HG03432 (cell line): ENCODE measurements around the gene OVAAL.

Experiments
- ATAC-seq: cut with Tn5 transposase; IDR thresholded peaks from one replicate; pipeline ENCODE4 v1.9.1; 2021; ENCODE audit warnings: mild to moderate bottlenecking, moderate library complexity; ENCODE audit not compliant: unreplicated experiment

The OVAAL gene

DNA sequence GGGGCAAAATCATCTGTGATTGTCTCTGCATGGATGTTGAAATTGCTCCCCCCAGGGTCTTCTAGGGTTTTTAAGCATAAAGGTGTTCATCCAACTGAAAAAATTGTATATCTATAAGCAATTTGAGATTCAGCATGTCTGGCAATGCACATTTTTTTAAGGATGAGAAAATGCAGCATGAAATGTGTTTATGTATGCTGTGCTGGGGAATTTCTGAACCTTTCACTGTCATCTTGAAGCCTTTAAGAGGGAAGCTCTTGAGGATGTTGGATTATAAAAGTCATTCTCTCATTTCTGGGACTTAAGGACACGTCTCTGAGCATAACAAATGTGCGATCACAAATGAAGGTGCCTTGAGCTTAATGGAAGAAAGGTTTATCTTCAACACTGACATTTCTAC is 9.4 kb downstream of the OVAAL start:
- ATAC-seq, result no peak

DNA sequence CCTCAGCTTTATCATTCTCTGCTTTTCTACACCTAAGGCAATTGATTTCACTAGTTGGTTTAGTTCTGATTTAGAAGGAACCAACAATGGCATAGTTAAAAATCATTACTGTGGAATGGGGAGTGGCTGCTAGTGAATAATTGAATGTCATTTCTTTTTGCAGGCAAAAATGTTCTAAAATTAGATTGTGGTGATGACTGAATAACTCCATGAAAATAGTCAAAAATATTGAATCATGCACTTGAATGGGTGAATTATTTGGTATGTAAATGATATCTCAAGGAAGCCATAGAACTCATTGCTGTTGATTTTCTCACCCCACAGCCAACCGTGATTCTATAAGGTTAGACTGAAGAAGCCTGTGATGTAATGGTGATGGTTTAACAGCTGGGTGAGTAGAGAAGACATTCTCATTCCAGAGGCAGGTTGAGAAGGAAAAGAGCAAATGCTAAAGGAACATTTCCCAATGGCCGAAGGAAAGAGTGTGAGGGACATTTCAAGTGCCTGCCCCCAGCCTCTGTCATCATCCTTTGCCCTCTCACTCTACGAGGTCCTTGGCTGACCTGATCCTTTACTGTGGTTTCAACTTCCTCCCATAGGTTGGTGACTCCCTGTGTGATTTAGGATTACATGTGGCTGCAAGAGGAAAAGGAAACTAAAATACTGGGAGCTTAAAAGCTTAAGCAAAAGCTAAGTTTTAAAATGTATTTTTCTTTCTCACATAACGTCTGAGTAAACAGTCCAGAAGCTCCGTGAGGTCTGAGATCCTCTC is 12.5 kb downstream of the OVAAL start:
- ATAC-seq, result no peak

DNA sequence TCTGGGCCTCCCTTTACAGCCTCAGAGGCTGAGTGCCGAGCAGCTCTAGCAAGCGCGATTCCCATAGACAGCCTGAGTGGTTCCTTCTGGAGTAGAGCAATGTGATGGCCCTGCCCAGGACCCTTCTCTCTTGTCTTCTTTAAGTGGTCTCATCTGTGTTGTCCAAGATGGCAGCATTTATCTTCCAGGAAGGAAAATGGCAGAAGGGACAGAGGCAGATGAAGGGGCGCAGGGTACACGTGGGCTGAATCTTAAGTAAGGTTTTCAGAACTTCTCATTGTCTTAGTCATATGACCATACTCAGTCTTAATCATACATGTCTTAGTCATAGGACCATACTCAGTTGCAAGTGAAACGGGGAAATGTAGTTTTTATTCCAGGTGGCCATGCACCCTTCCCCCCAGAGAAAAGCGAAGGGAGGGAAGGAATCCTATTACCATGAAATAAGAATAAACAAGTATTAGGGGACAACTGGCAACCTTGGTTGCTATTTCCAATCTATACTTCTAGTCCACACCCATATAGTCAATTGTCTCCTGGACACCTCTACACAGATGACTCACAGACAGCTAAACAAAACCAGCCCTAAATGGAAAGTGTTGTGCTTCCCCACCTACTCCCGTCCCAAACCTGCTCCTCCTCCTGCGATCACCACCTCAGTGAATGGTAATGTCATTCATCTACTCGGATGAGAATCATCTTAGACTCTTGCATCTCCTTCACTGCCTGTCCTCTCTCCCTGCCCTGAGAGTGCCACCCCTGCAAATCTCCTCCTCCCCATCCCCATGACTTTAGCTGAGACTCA is 13.3 kb downstream of the OVAAL start:
- no peak for ATAC-seq

DNA sequence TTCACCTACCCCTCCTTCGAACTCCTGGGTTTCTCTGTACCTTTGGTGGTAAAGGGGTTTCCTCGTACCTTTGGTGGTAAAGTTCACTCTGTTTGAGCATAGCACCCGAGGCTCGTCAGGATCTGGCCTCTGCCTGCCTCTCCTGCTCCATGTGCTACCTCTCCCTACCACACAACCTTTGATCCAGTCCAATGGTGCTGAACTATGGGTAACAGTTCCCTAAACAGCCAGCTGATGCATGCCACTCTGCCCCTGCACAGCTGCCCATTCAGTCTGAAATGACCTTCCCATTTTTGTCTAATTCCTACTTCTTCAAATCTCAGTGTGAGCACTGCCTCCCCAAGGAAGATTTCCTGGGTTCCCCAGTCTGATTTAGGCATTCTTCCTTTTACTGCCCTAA is 14.0 kb downstream of the OVAAL start:
- no peak for ATAC-seq

DNA sequence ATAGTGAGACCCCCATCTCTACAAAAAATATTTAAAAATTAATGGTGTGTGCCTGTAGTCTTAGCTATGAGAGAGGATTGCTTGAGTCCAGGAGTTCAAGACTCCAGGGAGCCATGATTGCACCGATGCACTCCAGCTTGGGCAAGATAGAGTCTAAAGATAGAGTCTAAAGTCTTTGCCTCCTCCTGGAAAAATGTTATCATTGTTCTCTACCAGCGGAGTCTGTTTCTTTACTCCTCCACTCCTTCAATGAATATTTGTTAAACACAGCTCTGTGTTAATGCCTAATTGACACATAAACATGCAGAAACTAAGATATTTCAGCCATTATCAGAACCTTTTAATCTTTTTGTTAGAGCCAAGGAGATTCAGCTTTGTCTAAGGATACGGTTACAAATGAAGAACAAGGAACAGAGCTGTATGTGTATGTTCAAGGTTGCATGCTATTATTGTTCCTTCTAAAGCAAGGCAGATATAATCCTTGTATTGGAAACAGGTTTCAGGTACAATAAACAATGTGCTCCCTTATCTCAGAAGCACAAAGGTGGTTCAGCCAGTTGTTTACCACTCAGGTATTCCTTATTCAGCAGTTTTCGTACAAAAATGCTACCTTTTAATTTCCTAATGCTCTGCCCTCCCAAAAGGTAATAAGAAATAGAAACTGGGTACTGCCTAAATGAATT is 15.4 kb downstream of the OVAAL start:
- ATAC-seq, result no peak

DNA sequence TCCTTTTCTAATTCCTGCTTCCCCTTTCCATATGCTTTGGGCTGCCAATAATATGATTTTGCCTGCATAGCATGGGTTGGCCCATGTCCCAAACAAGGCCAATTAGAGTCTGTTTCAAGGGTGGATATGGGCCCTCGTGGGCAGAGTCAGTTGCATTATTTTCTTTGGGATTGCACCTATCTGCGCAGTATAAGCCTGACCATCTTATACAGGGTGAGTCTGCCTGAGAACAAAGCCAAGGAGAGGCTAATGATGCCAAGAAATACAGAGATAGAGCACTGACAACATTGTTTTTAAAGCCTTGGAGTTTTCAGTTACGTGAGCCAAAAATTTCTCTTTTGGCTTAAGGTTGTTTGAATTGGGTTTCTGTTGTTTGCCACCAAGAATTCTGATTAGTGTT is 18.6 kb downstream of the OVAAL start:
- ATAC-seq, result no peak

DNA sequence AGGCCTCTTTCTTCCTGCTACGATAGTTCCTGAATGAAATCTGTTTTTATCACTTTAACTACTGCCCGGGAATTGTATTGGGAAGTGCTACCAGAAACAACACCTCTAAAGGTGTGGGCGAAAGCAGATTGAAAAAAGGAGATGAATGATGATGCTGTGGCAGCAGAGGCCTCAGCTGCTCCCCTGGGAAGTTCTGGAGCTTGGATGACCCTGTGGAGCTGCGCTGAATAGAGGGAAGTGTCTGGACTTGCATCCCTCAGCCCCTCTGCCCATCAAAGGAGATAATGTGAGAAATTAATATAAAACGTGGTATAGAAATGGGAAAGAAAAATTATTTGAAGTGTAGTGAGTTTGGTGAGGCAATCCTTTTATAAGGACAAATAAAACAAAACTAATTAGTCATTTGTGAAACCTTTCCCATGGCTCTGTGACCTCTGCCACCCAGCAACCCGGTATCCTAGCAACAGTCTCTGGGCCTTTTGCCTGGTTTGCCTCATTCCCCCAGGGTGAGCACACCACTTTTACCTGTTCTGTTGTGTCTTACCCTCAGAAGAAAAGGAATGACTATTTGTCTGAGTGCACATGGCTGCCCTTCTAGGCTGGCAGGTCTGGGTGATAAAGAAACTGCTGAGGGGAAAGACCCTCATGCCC is 21.3 kb downstream of the OVAAL start:
- no peak for ATAC-seq

DNA sequence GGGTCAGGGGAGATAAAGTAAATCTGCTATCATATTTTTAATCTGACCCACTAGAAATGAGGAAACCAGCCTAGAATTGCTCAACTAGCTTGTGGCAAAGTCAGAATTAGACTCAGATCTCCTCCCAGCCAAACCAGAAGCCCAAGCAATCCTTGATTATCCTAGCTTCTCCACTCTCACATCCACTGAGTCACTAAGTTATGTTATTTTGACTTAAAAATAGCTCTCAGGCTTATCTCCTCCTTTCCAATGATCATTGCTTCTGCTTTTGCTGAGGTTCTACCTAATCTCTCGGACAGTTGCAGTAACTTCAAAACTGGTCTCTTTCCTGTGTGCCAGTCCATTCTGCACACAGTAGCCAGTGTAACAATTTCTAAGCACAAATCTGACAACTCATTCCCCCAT is 22.9 kb downstream of the OVAAL start:
- ATAC-seq, result no peak

DNA sequence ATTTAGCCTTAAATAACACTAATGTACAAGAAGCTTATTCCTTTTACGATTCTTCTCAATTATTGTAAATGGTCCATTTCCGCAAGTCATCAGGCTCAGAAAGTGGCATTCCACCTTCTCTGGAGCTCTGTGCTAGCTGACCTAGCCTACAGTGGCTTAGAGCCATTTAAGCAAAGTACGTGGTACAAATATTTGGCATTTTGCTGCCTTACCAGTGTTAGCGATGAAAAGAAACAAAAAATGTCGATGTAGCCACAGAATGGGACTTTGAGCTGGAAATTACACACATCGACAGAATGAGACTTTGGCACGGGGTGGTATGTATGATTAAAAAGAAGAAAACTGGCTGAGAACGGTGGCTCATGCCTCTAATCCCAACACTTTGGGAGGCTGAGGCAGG is 26.1 kb downstream of the OVAAL start:
- no peak for ATAC-seq

DNA sequence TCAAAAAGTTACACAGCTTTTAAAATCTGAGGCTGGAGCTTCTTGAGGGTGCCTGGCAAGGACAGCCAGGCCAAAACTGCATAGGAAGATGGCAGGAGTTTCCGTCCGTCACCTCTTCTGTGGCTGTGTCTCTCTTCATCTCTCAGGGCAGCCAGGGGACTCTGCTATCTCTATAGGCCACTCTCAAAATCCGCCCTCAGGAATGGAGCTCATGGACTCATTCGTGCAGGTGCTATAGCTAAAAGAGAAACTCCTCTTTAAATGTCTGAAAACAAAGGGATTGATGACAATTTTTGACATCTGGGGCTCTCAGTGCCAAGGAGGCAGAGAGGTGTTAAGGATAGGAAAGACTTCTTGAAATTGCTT is 27.2 kb downstream of the OVAAL start:
- ATAC-seq, result no peak

DNA sequence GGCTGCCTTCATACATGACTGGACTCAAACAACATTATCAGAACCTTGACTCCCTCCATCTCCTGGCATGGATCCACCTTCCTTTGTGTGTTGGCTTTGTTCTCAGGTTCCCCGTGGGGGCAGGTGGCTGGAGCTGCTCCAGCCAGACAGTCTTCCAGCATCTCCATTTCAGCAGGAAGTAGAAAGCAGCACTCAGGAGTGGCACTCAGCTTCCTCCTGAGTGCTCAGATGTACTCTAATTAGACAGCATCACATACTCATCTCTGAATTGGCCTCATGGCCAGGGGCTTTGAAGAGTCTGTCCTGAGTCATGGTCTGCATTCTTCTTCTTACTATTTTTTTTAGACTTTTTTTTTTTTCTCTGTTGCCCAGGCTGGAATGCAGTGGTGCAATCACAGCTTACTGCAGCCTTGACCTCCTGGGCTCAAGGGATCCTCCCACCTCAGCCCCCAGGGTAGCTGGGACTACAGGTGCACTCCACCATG is 27.9 kb downstream of the OVAAL start:
- ATAC-seq, result no peak

DNA sequence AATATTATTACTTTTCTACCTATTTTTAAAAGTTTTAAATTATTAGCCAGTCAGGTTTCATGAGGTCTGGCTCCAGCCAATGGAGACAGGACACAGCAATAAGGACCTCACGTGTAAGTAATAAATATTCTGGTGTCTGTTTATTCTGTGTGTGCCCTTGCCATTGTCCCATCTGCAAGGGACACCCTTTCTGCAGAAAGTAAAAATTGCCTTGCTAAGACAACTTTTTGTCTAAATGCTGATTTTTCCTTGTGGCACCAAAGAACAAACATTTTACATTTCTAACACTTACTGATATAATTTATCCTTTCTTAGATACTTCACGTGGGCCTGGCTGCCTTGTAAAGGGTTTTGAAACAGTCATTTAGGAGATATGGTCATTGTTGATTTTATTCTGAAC is 29.4 kb downstream of the OVAAL start:
- ATAC-seq, result no peak

DNA sequence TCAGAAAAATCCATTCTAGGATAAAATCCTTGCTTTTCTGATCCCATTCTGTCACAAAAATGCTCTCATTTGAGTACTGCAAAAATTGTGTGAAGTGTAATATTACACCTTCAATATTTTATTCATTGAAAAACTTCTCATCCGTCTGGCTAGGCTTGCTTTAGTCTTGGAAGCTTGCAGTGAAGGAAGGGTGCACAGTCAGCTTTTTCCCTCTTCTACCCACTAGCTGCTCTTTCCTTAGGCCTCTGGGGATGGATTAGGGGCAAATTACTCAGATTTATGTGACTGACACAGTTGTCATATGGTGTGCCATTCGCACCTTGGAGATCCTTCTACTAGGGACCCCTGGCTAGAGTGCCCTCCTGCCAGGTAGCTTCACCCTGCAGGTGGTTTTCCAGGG is 32.1 kb downstream of the OVAAL start:
- no peak for ATAC-seq

DNA sequence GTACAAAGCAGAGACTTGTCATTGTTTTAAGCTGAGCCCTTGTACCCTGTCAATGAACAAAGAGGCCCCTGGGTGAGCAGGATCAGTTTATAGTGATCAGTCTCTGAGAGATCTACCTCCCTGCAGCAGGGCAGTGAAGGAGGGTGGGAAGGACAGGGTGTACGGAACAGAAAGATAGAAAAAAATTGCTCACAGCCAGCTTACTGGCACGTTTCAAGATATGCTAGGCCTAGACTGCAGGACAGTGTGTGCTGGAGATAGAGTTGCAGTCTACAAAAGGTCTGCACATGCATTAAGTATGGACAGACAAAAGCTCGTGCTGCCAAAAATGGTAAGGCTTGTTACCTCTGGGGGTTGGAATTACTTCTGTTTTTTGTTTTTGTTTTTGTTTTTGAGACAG is 34.6 kb downstream of the OVAAL start:
- no peak for ATAC-seq

DNA sequence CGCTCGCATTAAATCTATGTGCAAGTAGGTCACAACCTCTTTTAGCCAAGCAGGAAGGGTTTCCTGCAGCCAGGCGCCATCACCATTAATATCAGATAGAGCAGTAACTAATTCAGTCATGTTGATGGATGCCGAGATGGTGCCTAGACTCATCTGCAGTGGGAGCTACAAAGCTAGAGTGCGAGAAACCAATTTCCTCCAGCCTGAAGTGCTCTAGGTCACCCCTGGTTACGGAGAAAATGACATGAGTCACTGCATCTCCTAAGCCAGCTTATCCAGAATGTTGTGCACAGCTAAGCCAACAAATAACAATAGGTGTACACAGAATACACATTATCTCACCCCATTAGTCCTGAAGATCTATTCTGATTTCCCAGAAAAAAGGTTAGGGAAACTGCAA is 36.0 kb downstream of the OVAAL start:
- ATAC-seq, result no peak

DNA sequence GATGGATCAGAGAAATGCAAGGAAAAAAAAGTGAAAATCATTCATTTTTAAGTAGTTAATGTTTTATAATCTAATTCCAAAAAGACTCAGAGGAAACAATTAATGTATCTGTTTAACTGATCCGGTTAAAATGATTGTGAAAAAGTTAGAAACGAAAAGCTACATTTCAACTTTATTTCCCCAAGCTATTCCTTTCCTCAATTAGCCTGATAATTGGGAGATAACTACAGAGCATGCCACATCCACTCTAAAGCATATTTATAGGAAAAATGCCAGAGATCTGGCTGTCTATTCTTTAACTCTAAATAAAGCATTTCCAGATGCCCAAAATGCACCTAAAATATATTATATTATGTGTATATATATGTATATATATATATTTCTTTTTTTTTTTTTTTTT is 37.2 kb downstream of the OVAAL start:
- ATAC-seq, result no peak

DNA sequence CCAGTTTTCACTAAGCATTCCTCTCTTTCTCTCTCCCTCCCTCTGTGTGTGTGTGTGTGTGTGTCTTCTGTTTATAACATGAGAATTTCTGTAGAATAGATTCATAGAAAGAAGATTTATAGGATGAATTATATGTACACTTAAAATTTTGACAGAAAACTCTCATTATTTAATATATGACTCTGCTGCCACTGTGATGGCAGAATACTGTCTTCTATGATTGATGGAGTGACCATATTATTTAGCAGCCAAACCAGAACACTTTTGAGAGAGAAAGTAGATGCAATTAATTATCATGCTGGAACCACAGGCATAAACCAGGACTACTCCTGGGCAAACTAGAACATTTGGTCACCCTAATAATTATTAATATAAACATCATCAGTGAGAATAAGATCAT is 38.8 kb downstream of the OVAAL start:
- ATAC-seq, result no peak

DNA sequence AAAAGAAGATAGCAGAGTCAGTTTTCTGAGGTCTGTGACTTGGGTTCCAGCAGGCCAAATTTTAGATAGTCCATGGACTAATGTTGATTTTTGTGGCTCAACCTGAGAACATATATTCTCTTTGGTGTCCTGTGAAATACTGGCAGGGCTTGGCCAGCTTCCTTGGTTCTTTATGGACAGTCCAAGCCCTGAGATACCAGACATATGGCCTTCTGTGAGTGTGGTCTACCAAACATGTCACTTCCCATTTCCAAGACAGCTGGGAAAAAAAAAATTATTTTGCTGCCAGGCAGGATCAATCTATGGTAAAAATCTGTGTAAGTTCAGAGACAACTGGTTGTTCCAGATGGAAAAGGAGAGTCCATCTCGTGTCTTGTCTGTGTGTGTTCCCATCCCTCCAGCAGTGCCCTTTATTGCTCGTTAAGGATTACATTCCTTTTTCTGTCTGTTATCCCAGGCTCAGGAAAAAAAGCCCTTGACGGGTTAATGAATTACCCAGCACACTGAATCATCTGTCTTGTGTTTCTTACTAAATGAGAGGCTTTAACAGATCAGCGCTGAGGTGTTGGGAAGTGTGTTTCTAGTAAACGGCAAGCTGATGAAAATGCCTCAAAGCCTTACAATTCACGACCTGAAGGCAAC is 39.7 kb downstream of the OVAAL start:
- no peak for ATAC-seq

DNA sequence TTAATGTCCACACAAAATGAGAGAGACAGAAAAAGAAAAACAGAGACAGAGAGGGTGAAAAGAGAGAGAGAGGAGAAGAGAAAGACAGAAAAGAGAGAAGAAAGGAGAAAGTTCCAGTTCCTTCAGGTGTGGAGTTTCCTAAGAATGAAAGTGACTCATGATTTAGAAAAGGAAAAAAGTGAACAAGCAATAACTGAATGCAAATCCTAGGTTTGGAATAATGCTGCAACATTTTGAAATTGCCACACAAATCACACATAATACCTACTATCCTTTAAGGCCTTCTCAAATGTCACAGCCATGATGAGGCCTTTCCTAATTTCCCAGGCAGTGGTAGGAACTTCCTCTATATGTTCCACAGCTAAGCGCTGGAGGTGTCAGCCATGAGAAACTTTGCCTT is 41.6 kb downstream of the OVAAL start:
- ATAC-seq, result no peak

DNA sequence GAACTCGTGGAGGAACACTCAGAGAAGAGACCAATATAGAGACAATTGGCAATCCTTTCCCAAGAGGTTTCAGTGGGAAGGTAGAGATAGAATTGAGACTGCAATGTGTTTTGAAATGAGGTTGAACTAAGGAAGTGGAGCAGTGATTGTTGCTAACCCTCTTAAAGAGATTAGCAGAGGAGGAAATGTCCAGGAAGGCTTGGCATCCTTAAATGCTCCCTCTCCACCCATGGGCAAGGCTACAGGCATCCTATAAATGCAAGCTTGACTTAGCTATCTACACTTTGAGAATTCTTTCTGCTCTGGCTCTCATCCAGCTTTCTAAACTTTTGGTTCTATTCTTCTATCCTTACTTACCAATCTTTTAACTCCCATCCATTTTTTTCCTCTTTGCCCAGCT is 42.7 kb downstream of the OVAAL start:
- ATAC-seq, result no peak
